Measurements from ENCODE around the gene SARDH. TPM values are rescaled to one million over a fixed set of nuclear protein-coding genes. Genes with fewer than 3 reads are reported as not detected.

SARDH gene
- total RNA-seq, 1 donor from 2014 or later: 1.3 TPM

GRCh38 chr9:133643978-133644760 lies 94.0 kb downstream of the SARDH start:
- Histone ChIP-seq H3K27ac (no peak overlapping the region), H3K4me3 (no peak overlapping the region), H3K36me3 (no peaks in the 10 kb centered on the region), H3K27me3 (no peaks in the 10 kb centered on the region), H3K4me1 (no peaks in the 10 kb centered on the region), H3K9me3 (no peaks in the 10 kb centered on the region)
- intact Hi-C loops (cut with DNase I): no loop called here
- no peak for DNase-seq (ENCODE audit: low spot score in 2 of 2)
- TF ChIP-seq CTCF (IDR thresholded peaks at IDR 0.05): no peak

- intact Hi-C loops (cut with DNase I): no loop called here
- no peak for TF ChIP-seq CTCF (IDR thresholded peaks at IDR 0.05)
- H3K4me3 ChIP-seq: no peak overlapping the region
Measured at GRCh38 chr9:133643362-133643755, 94.8 kb downstream of the SARDH start.

GRCh38 chr9:133642708-133643361 lies 95.3 kb downstream of the SARDH start:
- no peak overlapping the region for H3K4me3 ChIP-seq
- no peaks in the 10 kb centered on the region for H3K36me3 ChIP-seq
- H3K27me3 ChIP-seq: no peaks in the 10 kb centered on the region
- no peaks in the 10 kb centered on the region for H3K9me3 ChIP-seq
- intact Hi-C loops (cut with DNase I): no loop called here
- DNase-seq (ENCODE audit: low spot score in 2 of 2): no peak
- no peak for TF ChIP-seq CTCF (IDR thresholded peaks at IDR 0.05)
- H3K27ac ChIP-seq: no peak overlapping the region
- H3K4me1 ChIP-seq: no peaks in the 10 kb centered on the region

More at GRCh38 chr9:133643362-133643755, 94.8 kb downstream of the SARDH start:
- H3K9me3 ChIP-seq: no peaks in the 10 kb centered on the region
- H3K27me3 ChIP-seq: no peaks in the 10 kb centered on the region
- H3K27ac ChIP-seq: no peak overlapping the region
- DNase-seq (ENCODE audit: low spot score in 2 of 2): no peak
- H3K36me3 ChIP-seq: no peaks in the 10 kb centered on the region
- H3K4me1 ChIP-seq: no peaks in the 10 kb centered on the region

GRCh38 chr9:133641861-133642595 lies 96.1 kb downstream of the SARDH start:
- Histone ChIP-seq H3K27me3 (no peaks in the 10 kb centered on the region), H3K36me3 (no peaks in the 10 kb centered on the region), H3K9me3 (no peaks in the 10 kb centered on the region), H3K27ac (no peak overlapping the region), H3K4me1 (no peaks in the 10 kb centered on the region), H3K4me3 (no peak overlapping the region)
- intact Hi-C loops (cut with DNase I): no loop called here
- DNase-seq (ENCODE audit: low spot score in 2 of 2): no peak
- TF ChIP-seq CTCF (IDR thresholded peaks at IDR 0.05): no peak

- TF ChIP-seq CTCF (IDR thresholded peaks at IDR 0.05): no peak
- H3K36me3 ChIP-seq: no peaks in the 10 kb centered on the region
Measured at GRCh38 chr9:133641396-133641655, 96.8 kb downstream of the SARDH start.

More at GRCh38 chr9:133641396-133641655, 96.8 kb downstream of the SARDH start:
- Histone ChIP-seq H3K4me1 (no peaks in the 10 kb centered on the region), H3K4me3 (no peak overlapping the region), H3K9me3 (no peaks in the 10 kb centered on the region), H3K27me3 (no peaks in the 10 kb centered on the region), H3K27ac (no peak overlapping the region)
- DNase-seq (ENCODE audit: low spot score in 2 of 2): no peak
- intact Hi-C loops (cut with DNase I): no loop called here

Measured in ascending aorta (tissue), 2 donors.